SK-N-MC (cell line): ENCODE measurements around the gene DHRS13.

Experiments
- EZH2 ChIP-seq: fragments of 200-600 bp; sonication (generic); IDR thresholded peaks from one replicate; pipeline ENCODE4 v1.6.1; 2017; ENCODE audit warnings: antibody characterized with exemption
- POLR2AphosphoS5 ChIP-seq: IDR thresholded peaks from 2 replicates; pipeline ENCODE4 v1.6.1; 2012; ENCODE audit warnings: mild to moderate bottlenecking, low read depth, low read length, borderline replicate concordance

- TF ChIP-seq EZH2 (no peak), POLR2AphosphoS5 (no peak)
Measured at GRCh38 chr17:28880572-28880945, 22.3 kb downstream of the DHRS13 start.
